ENCODE results near the gene MYOZ2. TPM values are rescaled to one million over a fixed set of nuclear protein-coding genes. Genes with fewer than 3 reads are reported as not detected.

The MYOZ2 gene
- total RNA-seq (ENCODE audit: low replicate concordance) = 0.36 and 0.74 TPM in 2 replicates

GRCh38 chr4:119135721-119136121 lies at the start of gene MYOZ2:
TSS of gene MYOZ2 (plus strand) at chr4:119135832. CDS start at chr4:119136526, 694 bp downstream.
- peak; percentile 64 for DNase-seq (ENCODE audit: low read depth)

GRCh38 chr4:119087121-119087520 lies 48.5 kb upstream of the MYOZ2 start:
- no peak overlapping the region for H3K4me3 ChIP-seq (ENCODE audit: low read depth, low read length)
- TF ChIP-seq CTCF (IDR thresholded peaks at IDR 0.05; ENCODE audit: insufficient read depth, low read length) = peak; percentile 44
- DNase-seq (ENCODE audit: low read depth) = peak; percentile 51

More at GRCh38 chr4:119135721-119136121, at the start of gene MYOZ2:
- TF ChIP-seq CTCF (IDR thresholded peaks at IDR 0.05; ENCODE audit: insufficient read depth, low read length) = no peak
- peak within 1 kb of the TSS; percentile 1 for H3K4me3 ChIP-seq (ENCODE audit: low read depth, low read length)

- H3K4me3 ChIP-seq (ENCODE audit: low read depth, low read length) = no peak overlapping the region
- no peak for TF ChIP-seq CTCF (IDR thresholded peaks at IDR 0.05; ENCODE audit: insufficient read depth, low read length)
- DNase-seq (ENCODE audit: low read depth) = no peak
Observed at GRCh38 chr4:119087656-119088055, 48.0 kb upstream of the MYOZ2 start.

GRCh38 chr4:119093042-119093827 lies 42.4 kb upstream of the MYOZ2 start:
- TF ChIP-seq CTCF (IDR thresholded peaks at IDR 0.05; ENCODE audit: insufficient read depth, low read length) = no peak
- no peak overlapping the region for H3K4me3 ChIP-seq (ENCODE audit: low read depth, low read length)
- DNase-seq (ENCODE audit: low read depth) = no peak

- DNase-seq (ENCODE audit: low read depth) = no peak
- H3K4me3 ChIP-seq (ENCODE audit: low read depth, low read length) = no peak overlapping the region
- TF ChIP-seq CTCF (IDR thresholded peaks at IDR 0.05; ENCODE audit: insufficient read depth, low read length) = no peak
Observed at GRCh38 chr4:119097282-119097900, 38.2 kb upstream of the MYOZ2 start.

GRCh38 chr4:119098306-119098705 lies 37.3 kb upstream of the MYOZ2 start:
- H3K4me3 ChIP-seq (ENCODE audit: low read depth, low read length) = no peak overlapping the region
- TF ChIP-seq CTCF (IDR thresholded peaks at IDR 0.05; ENCODE audit: insufficient read depth, low read length) = no peak
- no peak for DNase-seq (ENCODE audit: low read depth)
